ENCODE results near the gene AR. TPM values are rescaled to one million over a fixed set of nuclear protein-coding genes. Genes with fewer than 3 reads are reported as not detected.

AR gene
- total and polyA plus RNA-seq, 2 donors (not counting 3 experiments of a cell fraction or from before 2014, with no cell fraction given) = 9.3 to 16.0 TPM

DNA sequence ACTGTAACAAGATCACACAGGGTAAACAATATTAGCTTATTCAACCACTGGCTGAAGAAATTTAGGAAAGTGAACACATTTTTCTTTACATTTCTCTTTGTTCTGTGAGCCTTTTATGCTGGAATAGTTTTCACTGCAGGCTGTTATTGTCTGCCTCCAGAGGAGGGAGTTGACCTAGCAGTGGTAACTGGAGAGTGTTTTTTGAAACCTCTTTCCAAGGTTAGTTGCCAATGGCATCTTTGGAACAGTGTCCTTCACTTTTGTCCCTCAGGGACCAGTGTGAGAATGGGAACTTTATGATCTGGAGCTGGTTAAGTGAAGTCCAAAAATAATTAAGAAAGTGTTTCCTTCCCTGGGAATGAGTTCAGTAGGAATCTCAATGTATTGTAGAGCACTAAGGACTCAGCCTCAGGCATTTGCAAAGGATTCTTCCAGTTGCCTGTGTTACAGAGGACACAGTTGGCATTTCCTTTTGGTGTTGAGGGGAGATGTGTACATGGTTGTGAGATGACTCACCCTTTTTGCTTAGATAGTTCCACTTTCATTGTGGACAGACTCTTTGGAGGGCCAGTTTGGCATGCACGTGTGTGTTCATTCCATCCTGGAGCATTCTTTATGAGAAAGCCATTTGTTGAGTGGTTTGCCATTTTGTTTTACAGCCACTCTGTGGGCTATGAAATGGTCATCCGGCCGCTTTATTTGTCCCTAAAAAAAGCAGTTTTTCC is 61.3 kb downstream of the AR start:
- H3K27ac ChIP-seq (ENCODE audit: insufficient read depth, low read depth, low read length) = peak overlapping the region; percentile 92
- no peaks in the 10 kb centered on the region for H3K79me2 ChIP-seq (ENCODE audit: control insufficient read depth, insufficient read depth, low read length)
- no peaks in the 10 kb centered on the region for H4K20me1 ChIP-seq (replicated peaks; ENCODE audit: control insufficient read depth, extremely low read depth, insufficient read depth, low read length)
- H3K4me3 ChIP-seq (replicated peaks in 1 of 3; ENCODE audit: insufficient read depth in 1 of 3, low read depth in 1 of 3, low read length in 3 of 3) = no peak overlapping the region
- no peaks in the 10 kb centered on the region for H3K27me3 ChIP-seq (ENCODE audit: control insufficient read depth in 2 of 2, insufficient read depth in 2 of 2, low read length in 2 of 2)
- peak; percentile 84 for FAIRE-seq
- ChIA-PET POLR2A (no interaction called here), CTCF (no interaction called here)
- H3K9ac ChIP-seq (replicated peaks; ENCODE audit: extremely low read depth, insufficient read depth, low read length) = peak overlapping the region; percentile 50
- peaks cover 22% of the 10 kb centered on the region for H3K4me1 ChIP-seq (ENCODE audit: control insufficient read depth, extremely low read depth, insufficient read depth, low read length)
- H3K9me1 ChIP-seq (replicated peaks; ENCODE audit: control insufficient read depth, extremely low read depth, insufficient read depth, low read length) = no peaks in the 10 kb centered on the region
- DNase-seq (ENCODE audit: low read depth, low spot score) = peak; percentile 73
- no peak for TF ChIP-seq GATA2 (IDR thresholded peaks at IDR 0.05; ENCODE audit: insufficient read depth, insufficient read length, low read depth, low read length)
- TF ChIP-seq, protein P1, sequence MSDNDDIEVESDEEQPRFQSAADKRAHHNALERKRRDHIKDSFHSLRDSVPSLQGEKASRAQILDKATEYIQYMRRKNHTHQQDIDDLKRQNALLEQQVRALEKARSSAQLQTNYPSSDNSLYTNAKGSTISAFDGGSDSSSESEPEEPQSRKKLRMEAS (IDR thresholded peaks at IDR 0.05; ENCODE audit: insufficient read depth, insufficient read length) = no peak
- peak; percentile 90 for TF ChIP-seq JUN (IDR thresholded peaks at IDR 0.05; ENCODE audit: borderline replicate concordance, insufficient read depth, insufficient read length, low read depth)
- TF ChIP-seq EZH2 (IDR thresholded peaks at IDR 0.05; ENCODE audit: borderline replicate concordance, low read depth, low read length, severe bottlenecking) = no peak
- TF ChIP-seq POLR2A (IDR thresholded peaks at IDR 0.05; ENCODE audit: low read depth, low read length) = no peak
- peak; percentile 30 for TF ChIP-seq POLR2AphosphoS5 (IDR thresholded peaks at IDR 0.05; ENCODE audit: insufficient read depth, low read depth, low read length)
- TF ChIP-seq, protein P2, sequence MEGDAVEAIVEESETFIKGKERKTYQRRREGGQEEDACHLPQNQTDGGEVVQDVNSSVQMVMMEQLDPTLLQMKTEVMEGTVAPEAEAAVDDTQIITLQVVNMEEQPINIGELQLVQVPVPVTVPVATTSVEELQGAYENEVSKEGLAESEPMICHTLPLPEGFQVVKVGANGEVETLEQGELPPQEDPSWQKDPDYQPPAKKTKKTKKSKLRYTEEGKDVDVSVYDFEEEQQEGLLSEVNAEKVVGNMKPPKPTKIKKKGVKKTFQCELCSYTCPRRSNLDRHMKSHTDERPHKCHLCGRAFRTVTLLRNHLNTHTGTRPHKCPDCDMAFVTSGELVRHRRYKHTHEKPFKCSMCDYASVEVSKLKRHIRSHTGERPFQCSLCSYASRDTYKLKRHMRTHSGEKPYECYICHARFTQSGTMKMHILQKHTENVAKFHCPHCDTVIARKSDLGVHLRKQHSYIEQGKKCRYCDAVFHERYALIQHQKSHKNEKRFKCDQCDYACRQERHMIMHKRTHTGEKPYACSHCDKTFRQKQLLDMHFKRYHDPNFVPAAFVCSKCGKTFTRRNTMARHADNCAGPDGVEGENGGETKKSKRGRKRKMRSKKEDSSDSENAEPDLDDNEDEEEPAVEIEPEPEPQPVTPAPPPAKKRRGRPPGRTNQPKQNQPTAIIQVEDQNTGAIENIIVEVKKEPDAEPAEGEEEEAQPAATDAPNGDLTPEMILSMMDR (IDR thresholded peaks at IDR 0.05; ENCODE audit: extremely low read depth in 1 of 2, insufficient read depth in 1 of 2, low read depth in 1 of 2, low read length in 2 of 2) = peak in 1 of 2 donors; percentile 20
- TF ChIP-seq FOS (IDR thresholded peaks at IDR 0.05; ENCODE audit: borderline replicate concordance, insufficient read depth, low read length) = peak; percentile 72
- TF ChIP-seq MYC (IDR thresholded peaks at IDR 0.05; ENCODE audit: low read depth, low read length) = no peak
- H2AFZ ChIP-seq (ENCODE audit: low read depth, low read length) = no peak overlapping the region
- dilution Hi-C loops (cut with MboI; ENCODE audit: extremely low pct_ligation_motif_present, low sequenced_read_pairs) (no loop called here), intact Hi-C loops (cut with micrococcal nuclease) (loop anchor here (1.0 to 2.0 kb wide), 3 partner anchors 9 to 176 kb away; no protein-coding TSS in a partner anchor)
- no peaks in the 10 kb centered on the region for H3K36me3 ChIP-seq (ENCODE audit: control insufficient read depth in 2 of 2, extremely low read depth in 1 of 2, insufficient read depth in 2 of 2, low read length in 2 of 2)
- H3K4me2 ChIP-seq (ENCODE audit: insufficient read depth, low read length) = peak overlapping the region; percentile 74
- TSS peak; percentile 40 for BruUV-seq (replicated peaks)
- H3K9me3 ChIP-seq (replicated peaks; ENCODE audit: control insufficient read depth, insufficient read depth, low read length) = no peaks in the 10 kb centered on the region
